ENCODE data around the gene COPS6.

GRCh38 chr7:100095289-100095688, 6.5 kb downstream of the COPS6 start:
- TF ChIP-seq CTCF (IDR thresholded peaks at IDR 0.05; ENCODE audit: low read length) (no peak), EZH2 (IDR thresholded peaks at IDR 0.05; ENCODE audit: borderline replicate concordance, low read length) (no peak)

All from OCI-LY1 (cell line).